OCI-LY7 (cell line): Measurements from ENCODE around the gene SLC12A4.

Experiments used
- CTCF ChIP-seq: fragments of 200-600 bp; sonication (generic); conservative IDR thresholded peaks from 2 replicates; pipeline ENCODE4 v1.5.1; 2014; ENCODE audit warnings: mild to moderate bottlenecking, antibody characterized with exemption, low read length, moderate library complexity, mixed read lengths
- EZH2phosphoT487 ChIP-seq: fragments of 200-600 bp; sonication (generic); IDR thresholded peaks from 2 replicates; pipeline ENCODE4 v1.6.1; 2018; ENCODE audit warnings: low read depth, borderline replicate concordance, mild to moderate bottlenecking, mixed run types, antibody characterized with exemption, low read length, moderate library complexity, mixed read lengths

- TF ChIP-seq CTCF (no peak), EZH2phosphoT487 (no peak)
Measured at GRCh38 chr16:67948015-67948414, 20.4 kb downstream of the SLC12A4 start.
